Fibroblast of skin of scalp (primary cell): ENCODE data around the gene HEXIM2. TPM values are rescaled to one million over a fixed set of nuclear protein-coding genes. Genes with fewer than 3 reads are reported as not detected.
"Not testable (repeated sequence)": the region's sequence is repeated elsewhere in the genome, so short reads cannot be mapped to it uniquely, and the experiment has no call there.

Experiments
- DNase-seq: peaks from one replicate; pipeline ENCODE4 v3.0.0-alpha.2; 2013
- polyA plus RNA-seq, 2 experiments: library from polyadenylated mRNA; unstranded; fragments of 120-200 nt; gene quantifications; one replicate each; pipeline ENCODE4 v1.2.1, GENCODE V29; 2013; ENCODE audit not compliant: insufficient read length in 2 of 2

The HEXIM2 gene
- polyA plus RNA-seq (2013, experiment 1 of 2; ENCODE audit: insufficient read length), result 3.9 TPM
- polyA plus RNA-seq (2013, experiment 2 of 2; ENCODE audit: insufficient read length), result 3.8 TPM

GRCh38 chr17:45161288-45162024 lies at the start of gene HEXIM2:
TSS of gene HEXIM2 (plus strand) at chr17:45161875. CDS start at chr17:45162794, 919 bp downstream.
- peak; percentile 100 for DNase-seq

DNA sequence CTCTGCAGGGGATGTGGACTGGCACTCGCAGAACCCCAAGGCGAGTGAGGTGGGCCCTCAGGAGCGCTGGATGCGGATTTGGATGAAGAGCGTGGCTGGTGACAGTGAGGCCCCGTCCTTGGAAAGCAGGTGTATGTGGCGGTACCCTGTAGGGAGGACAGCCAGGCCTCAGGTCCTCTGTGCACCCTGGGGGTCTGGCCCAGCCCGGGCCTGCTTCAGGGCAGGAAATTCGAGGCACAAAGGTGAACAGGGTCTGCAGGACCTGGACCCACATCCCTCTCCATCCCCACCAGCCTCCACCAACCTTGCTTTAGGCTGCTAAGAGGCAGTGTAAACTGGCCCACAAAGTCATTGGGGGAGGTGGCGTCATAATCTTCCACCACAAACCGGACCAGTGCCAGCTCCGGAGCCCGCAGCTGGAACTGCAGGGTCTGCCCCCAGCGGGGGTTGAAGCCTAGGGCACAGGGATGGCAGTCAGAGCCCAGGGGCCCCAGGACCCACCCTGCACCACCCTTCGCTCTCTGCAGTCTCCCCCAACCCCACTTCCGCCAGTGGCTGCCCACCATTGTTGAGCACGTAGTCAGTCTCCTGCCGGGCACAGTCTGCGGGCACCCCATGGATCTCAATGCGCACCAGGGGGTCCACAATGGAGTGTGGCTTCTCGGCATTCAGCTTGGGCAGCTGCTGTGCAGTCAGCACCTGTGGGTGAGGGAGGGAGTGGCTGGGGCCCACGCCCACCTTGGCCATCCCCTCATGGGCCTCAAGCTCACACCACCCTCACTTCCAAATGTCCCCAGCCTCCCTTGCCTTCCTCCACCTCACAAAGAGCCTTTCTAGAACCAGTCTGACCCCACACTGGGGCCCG lies 48.9 kb upstream of the HEXIM2 start:
- DNase-seq, result no peak

- no peak for DNase-seq
Observed at GRCh38 chr17:45113424-45113754, 48.3 kb upstream of the HEXIM2 start.

- no peak for DNase-seq
Observed at GRCh38 chr17:45114117-45114932, 47.4 kb upstream of the HEXIM2 start.

GRCh38 chr17:45115015-45115625 lies 46.6 kb upstream of the HEXIM2 start:
- DNase-seq, result no peak

DNA sequence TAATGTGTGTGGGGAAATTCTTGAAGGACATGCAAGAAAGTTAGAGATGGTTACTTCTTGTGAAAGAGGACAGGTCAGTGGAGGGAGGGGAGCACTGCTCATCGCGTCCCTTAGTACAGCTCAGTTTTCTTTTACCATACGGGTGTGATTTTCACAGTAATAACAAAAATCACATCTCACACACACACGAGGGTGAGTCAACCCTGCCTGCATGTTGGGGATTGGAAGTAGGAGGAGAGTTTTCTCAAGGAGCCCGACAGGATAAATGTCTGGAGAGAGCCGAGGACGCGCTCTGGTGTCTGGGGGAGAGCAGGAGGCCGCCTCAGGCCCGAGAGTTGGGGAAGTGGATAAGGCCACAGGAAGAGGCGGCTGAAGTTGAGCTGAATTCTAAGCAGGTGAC lies 45.8 kb upstream of the HEXIM2 start:
- DNase-seq, result peak; percentile 58

DNA sequence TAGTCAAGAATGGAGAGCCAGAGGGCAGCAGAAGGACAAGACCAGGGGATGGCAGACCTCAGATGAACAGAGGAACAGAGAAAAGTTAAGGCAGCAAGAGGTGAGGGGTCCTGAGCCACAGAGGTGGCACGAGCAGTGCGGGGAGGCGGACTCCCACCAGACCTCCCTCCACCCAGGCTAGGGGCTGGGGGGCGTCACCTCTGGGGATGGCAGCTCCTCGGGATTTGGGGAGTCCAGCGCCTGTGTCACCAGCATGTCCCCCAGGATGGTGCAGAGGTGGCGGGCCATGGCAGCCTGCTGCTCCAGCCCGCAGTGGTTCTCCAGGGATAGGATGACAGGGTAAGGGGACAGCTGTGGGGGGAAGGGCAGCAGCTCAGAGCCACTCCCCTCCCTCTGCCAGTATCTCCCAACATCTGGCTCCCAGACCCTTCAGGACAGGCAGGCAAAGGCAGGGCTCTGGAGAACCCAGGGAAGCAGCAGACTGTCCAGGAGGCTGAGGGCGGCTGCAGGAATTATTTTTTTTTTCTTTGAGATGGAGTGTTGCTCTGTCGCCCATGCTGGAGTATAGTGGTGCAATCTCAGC lies 45.1 kb upstream of the HEXIM2 start:
- DNase-seq, result no peak

DNA sequence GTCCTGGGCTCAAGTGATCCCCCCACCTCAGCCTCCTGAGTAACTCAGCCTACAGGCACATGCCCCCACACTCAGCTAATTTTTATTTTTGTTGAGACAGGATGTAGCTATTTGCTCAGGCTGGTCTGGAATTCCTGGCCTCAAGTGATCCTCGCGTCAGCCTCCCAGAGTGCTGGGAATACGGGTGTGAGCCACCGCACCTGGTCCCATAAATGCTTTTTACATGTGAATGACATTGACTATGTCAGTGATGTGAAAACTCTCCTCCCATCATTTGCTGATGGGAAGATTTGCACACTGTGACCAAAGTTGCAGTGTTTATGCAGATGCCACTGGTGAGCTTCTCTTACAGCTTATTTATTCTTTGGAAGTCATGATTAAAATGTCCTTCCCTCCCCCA lies 44.3 kb upstream of the HEXIM2 start:
- no peak for DNase-seq

DNA sequence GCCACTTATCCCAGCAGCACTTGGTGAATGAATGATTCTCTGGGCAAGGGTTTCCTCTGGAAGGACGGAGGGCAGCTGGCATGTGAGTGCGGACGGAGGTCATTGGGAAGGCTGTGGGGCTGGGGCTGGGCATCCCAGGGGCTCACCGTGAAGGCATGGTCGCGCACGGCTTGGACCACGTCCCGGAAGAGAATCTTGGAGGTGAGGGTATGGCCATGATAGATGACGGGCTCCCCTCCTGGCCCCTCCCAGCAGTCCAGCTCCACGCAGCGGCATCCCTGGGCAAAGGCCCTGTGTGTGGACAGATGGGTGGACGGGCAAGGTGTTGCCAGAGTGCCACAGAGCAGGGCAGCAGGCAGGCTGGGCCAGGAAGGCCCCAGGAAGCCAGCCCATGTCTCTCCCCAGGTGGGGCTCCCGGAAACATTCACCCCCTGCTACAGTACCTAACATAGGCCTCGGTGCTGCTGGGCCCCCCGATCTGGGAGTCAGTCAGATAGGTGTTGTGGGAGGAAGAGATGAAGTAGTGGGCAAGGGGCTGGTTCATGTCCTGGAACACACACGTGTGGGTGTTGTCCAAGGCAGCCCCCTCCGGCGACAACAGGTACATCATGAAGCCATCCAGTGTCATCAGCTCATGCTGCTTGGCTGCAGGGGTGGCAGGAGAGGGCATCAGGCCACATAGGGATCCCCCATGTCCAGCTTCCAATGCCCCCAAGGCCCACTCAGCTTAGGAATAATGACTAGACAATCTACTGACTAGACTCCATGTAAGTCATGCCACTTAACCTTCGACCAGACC lies 43.6 kb upstream of the HEXIM2 start:
- DNase-seq, result no peak

- no peak for DNase-seq
Observed at GRCh38 chr17:45118691-45119090, 43.0 kb upstream of the HEXIM2 start.

DNA sequence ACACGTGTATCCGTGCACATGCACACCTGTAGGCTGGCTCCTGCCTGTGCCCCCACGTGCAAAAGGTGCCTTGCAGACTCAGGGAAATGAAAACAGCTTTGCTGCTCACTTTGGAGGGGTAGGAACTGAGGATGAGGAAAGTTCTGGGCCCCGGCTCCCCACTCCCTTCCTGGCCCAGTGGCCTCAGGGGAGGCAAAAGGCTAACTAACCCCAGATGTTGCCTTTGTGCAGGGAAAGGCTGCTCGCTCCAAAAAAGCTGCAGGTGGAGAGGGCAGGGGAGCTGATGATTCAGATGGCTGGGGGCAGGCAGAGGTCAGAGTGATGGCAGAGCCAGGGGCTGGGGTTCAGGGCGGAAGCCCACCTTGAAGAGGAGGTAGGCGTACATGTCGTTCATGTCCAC lies 41.7 kb upstream of the HEXIM2 start:
- no peak for DNase-seq

GRCh38 chr17:45120558-45120957 lies 41.1 kb upstream of the HEXIM2 start:
- DNase-seq, result no peak

GRCh38 chr17:45121055-45121454 lies 40.6 kb upstream of the HEXIM2 start:
- no peak for DNase-seq

DNA sequence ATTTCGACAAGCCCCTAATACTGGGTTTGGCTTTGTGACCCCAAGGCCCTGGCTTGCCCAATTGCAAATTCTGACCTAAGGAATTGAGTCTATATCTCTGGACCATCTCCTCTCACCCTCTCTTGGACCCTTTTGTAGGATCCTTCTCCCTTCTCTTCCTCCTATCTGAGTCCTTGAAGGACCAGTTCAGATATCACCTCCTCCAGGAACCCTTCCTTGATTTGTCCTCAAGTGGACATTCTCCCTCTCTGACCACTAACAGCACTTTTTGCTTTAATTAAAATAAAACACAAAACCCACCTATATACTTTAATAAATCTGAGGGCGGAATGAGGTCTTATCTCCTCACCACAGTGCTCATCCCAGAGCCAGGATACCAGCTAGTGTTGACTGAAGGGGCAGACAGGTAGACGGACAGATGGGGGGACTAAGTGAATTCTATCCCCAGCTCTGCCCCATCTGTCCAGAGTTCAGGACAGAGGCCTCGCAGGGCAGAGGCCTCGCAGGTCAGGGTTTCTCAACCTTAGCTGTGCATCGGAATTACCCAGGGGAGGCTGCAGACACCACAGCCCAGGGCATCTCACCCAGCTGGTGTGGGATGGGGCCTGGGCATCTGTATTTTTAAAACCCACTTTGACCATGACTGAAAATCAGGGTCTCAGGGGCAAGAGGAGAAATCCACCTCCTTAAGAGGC lies 38.5 kb upstream of the HEXIM2 start:
- DNase-seq, result no peak

- DNase-seq, result peak; percentile 85
Observed at GRCh38 chr17:45123930-45124796, 37.5 kb upstream of the HEXIM2 start.

DNA sequence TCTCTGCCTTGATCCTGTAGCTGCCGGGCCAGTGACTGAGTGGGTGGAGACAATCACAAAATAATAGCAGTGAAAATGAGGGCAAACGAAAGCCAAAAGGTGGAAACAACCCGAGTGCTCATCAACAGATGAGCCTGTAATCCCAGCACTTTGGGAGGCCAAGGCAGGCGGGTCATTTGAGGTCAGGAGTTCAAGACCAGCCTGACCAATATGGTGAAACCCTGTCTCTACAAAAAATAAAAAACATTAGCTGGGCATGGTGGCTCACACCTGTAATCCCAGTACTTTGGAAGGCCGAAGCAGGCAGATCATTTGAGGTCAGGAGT lies 36.9 kb upstream of the HEXIM2 start:
- not testable (repeated sequence) for DNase-seq

- DNase-seq, result no peak
Observed at GRCh38 chr17:45125509-45125908, 36.2 kb upstream of the HEXIM2 start.

DNA sequence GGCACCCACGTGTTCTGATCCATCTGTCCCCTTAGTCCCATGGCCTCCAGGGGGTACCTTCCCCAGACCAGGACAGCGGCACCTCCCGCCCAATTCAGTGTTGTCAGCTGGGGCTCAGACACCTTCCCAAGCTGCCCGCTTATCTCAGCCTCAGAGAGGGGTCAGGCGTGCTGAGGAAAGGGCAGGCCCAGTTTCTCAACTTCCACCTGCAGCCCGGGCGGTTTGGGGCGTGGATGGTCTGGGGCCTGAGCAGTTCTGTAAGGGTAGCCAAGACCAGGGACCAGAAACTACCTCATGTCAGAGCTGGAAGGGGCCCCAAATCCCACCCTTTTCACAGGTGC lies 34.5 kb upstream of the HEXIM2 start:
- no peak for DNase-seq

GRCh38 chr17:45127548-45128300 lies 34.0 kb upstream of the HEXIM2 start:
- peak; percentile 41 for DNase-seq
